GM19023 (cell line): ENCODE measurements around the gene SCAMP3.

Experiments used
- ATAC-seq: cut with Tn5 transposase; IDR thresholded peaks from one replicate; pipeline ENCODE4 v1.9.1; 2021; ENCODE audit warnings: mild to moderate bottlenecking, moderate library complexity; ENCODE audit not compliant: unreplicated experiment

SCAMP3 gene

GRCh38 chr1:155207806-155208540 is 54.2 kb downstream of the SCAMP3 start, which contains the start of gene THBS3:
TSS of gene THBS3 (minus strand) at chr1:155207897. CDS start at chr1:155207876, 21 bp downstream.
- no peak for ATAC-seq

GRCh38 chr1:155206891-155207805 is 55.0 kb downstream of the SCAMP3 start:
- no peak for ATAC-seq
